Measurements from ENCODE around the gene P2RX1. TPM values are rescaled to one million over a fixed set of nuclear protein-coding genes. Genes with fewer than 3 reads are reported as not detected.

Gene P2RX1
- total and polyA plus RNA-seq, 8 donors = 17.7 to 41.8 (median 24.9) TPM

- Histone ChIP-seq H3K27me3 (no peaks in the 10 kb centered on the region), H3K36me3 (no peaks in the 10 kb centered on the region), H3K4me1 (no peaks in the 10 kb centered on the region), H3K4me3 (no peak overlapping the region), H3K27ac (no peak overlapping the region), H3K9me3 (no peaks in the 10 kb centered on the region)
- TF ChIP-seq CTCF (IDR thresholded peaks at IDR 0.05) = no peak
- ATAC-seq (no peak), DNase-seq (no peak), FAIRE-seq (no peak)
- WGBS, 2 donors = 85 to 87% methylated on average over 7 of the region's 7 CpGs
- intact Hi-C loops (cut with DNase I) = no loop called here
These were observed 6.5 kb upstream of the P2RX1 start for GRCh38 chr17:3922765-3923164.

- no peaks in the 10 kb centered on the region for H3K27me3 ChIP-seq
- 64 to 68% methylated on average over 22 to 27 of the region's 27 CpGs for WGBS, 2 donors
- intact Hi-C loops (cut with DNase I) = no loop called here
- peak; percentile 44 to 69 (median 58) for ATAC-seq
- no peak for TF ChIP-seq CTCF (IDR thresholded peaks at IDR 0.05)
- no peak overlapping the region for H3K27ac ChIP-seq
- DNase-seq = peak in 2 of 6 donors; percentile 53 to 82
- FAIRE-seq = no peak
- no peaks in the 10 kb centered on the region for H3K9me3 ChIP-seq
- H3K36me3 ChIP-seq = no peaks in the 10 kb centered on the region
- peaks cover 0 to 3% (median 0%) of the 10 kb centered on the region in 3 donors for H3K4me1 ChIP-seq
- no peak overlapping the region for H3K4me3 ChIP-seq
These were observed 5.4 kb upstream of the P2RX1 start for GRCh38 chr17:3921502-3922319.

GRCh38 chr17:3921006-3921405, 4.7 kb upstream of the P2RX1 start:
- DNase-seq (no peak), ATAC-seq (peak in 1 of 4 donors; percentile 4), FAIRE-seq (no peak)
- TF ChIP-seq CTCF (IDR thresholded peaks at IDR 0.05) = no peak
- no peak overlapping the region for H3K27ac ChIP-seq
- no peaks in the 10 kb centered on the region for H3K27me3 ChIP-seq
- no peaks in the 10 kb centered on the region for H3K36me3 ChIP-seq
- intact Hi-C loops (cut with DNase I) = no loop called here
- no peaks in the 10 kb centered on the region for H3K9me3 ChIP-seq
- WGBS, 2 donors = 91 to 93% methylated on average over 16 of the region's 16 CpGs
- H3K4me1 ChIP-seq = peaks cover 0 to 3% (median 0%) of the 10 kb centered on the region in 3 donors
- no peak overlapping the region for H3K4me3 ChIP-seq

- intact Hi-C loops (cut with DNase I) = loop anchor here in 2 of 3 donors (5.0 to 10.0 kb wide), 2 partner anchors 156 to 158 kb away; no protein-coding TSS in a partner anchor
These were observed 2.9 kb upstream of the P2RX1 start for GRCh38 chr17:3919123-3919624.

More at GRCh38 chr17:3919123-3919624, 2.9 kb upstream of the P2RX1 start:
- DNase-seq (peak in 2 of 6 donors; percentile 42 to 72), FAIRE-seq (no peak), ATAC-seq (no peak)
- WGBS, 2 donors = 92 to 96% methylated on average over 22 of the region's 22 CpGs
- no peak for TF ChIP-seq CTCF (IDR thresholded peaks at IDR 0.05)
- H3K9me3 ChIP-seq = no peaks in the 10 kb centered on the region
- H3K4me3 ChIP-seq = no peak overlapping the region
- no peaks in the 10 kb centered on the region for H3K36me3 ChIP-seq
- H3K4me1 ChIP-seq = peaks cover 0 to 3% (median 0%) of the 10 kb centered on the region in 3 donors
- no peak overlapping the region for H3K27ac ChIP-seq
- H3K27me3 ChIP-seq = no peaks in the 10 kb centered on the region
